ENCODE results near the gene KIF19.

The KIF19 gene

GRCh38 chr17:74367206-74367605 is 41.2 kb downstream of the KIF19 start, which contains the start of gene GPR142:
Gene GPR142 (plus strand): TSS chr17:74367506. CDS start chr17:74369541, 2,035 bp downstream.
- DNase-seq = no peak

- DNase-seq = peak; percentile 91
Observed at GRCh38 chr17:74368341-74369081, 42.5 kb downstream of the KIF19 start.

GRCh38 chr17:74369221-74369620 is 43.2 kb downstream of the KIF19 start:
- peak; percentile 85 for DNase-seq

- no peak for DNase-seq
Observed at GRCh38 chr17:74369665-74370490, 43.9 kb downstream of the KIF19 start.

- DNase-seq = no peak
Observed at GRCh38 chr17:74371653-74372147, 45.7 kb downstream of the KIF19 start.

- DNase-seq = no peak
Observed at GRCh38 chr17:74372426-74372825, 46.4 kb downstream of the KIF19 start.

GRCh38 chr17:74373838-74374606 is 48.0 kb downstream of the KIF19 start:
- DNase-seq = no peak

GRCh38 chr17:74374858-74375257 is 48.8 kb downstream of the KIF19 start:
- no peak for DNase-seq

GRCh38 chr17:74379495-74380085 is 53.6 kb downstream of the KIF19 start:
- DNase-seq = peak; percentile 97

GRCh38 chr17:74380086-74380958 is 54.3 kb downstream of the KIF19 start:
- no peak for DNase-seq

GRCh38 chr17:74380959-74381808 is 55.2 kb downstream of the KIF19 start:
- no peak for DNase-seq

- no peak for DNase-seq
Observed at GRCh38 chr17:74383141-74383540, 57.1 kb downstream of the KIF19 start.

GRCh38 chr17:74385201-74385600 is 59.2 kb downstream of the KIF19 start:
- DNase-seq = no peak

GRCh38 chr17:74386386-74386785 is 60.4 kb downstream of the KIF19 start:
- no peak for DNase-seq

GRCh38 chr17:74387365-74388218 is 61.6 kb downstream of the KIF19 start:
- no peak for DNase-seq

- no peak for DNase-seq
Observed at GRCh38 chr17:74389084-74389753, 63.2 kb downstream of the KIF19 start.

- no peak for DNase-seq
Observed at GRCh38 chr17:74389937-74390679, 64.1 kb downstream of the KIF19 start.

Data from activated effector memory CD4-positive, alpha-beta T cell treated with anti-CD3 and anti-CD28 coated beads, Interleukin-2, amount 50 U/mL, for 16 hours (primary cell).